ENCODE results near the gene RPL31.

- TF ChIP-seq, protein P1, sequence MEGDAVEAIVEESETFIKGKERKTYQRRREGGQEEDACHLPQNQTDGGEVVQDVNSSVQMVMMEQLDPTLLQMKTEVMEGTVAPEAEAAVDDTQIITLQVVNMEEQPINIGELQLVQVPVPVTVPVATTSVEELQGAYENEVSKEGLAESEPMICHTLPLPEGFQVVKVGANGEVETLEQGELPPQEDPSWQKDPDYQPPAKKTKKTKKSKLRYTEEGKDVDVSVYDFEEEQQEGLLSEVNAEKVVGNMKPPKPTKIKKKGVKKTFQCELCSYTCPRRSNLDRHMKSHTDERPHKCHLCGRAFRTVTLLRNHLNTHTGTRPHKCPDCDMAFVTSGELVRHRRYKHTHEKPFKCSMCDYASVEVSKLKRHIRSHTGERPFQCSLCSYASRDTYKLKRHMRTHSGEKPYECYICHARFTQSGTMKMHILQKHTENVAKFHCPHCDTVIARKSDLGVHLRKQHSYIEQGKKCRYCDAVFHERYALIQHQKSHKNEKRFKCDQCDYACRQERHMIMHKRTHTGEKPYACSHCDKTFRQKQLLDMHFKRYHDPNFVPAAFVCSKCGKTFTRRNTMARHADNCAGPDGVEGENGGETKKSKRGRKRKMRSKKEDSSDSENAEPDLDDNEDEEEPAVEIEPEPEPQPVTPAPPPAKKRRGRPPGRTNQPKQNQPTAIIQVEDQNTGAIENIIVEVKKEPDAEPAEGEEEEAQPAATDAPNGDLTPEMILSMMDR (IDR thresholded peaks at IDR 0.05): no peak
- TF ChIP-seq EZH2 (IDR thresholded peaks at IDR 0.05): no peak
Measured at GRCh38 chr2:101047774-101048173, 45.7 kb downstream of the RPL31 start.

Measured in neural progenitor cell (in vitro differentiated cells).